Esophagus squamous epithelium (tissue), 4 donors: Measurements from ENCODE around the gene PLEKHA6.
"Not testable (repeated sequence)": the region's sequence is repeated elsewhere in the genome, so short reads cannot be mapped to it uniquely, and the experiment has no call there.

Experiments used
- CTCF ChIP-seq, 6 experiments: fragments of 450-650 bp in 4 of 6; fragments of 200-600 bp in 2 of 6; sonication (generic) in 2 of 6; IDR thresholded peaks; one replicate each; pipeline ENCODE4 v1.5.1; 2016 to 2019; ENCODE audit warnings: antibody characterized with exemption in 6 of 6, mild to moderate bottlenecking in 4 of 6, moderate library complexity in 4 of 6
- POLR2A ChIP-seq, 4 donors: fragments of 450-650 bp; IDR thresholded peaks; one replicate each; pipeline ENCODE4 v1.6.1; 2017; ENCODE audit warnings: antibody characterized with exemption in 4 of 4, mild to moderate bottlenecking in 4 of 4, moderate library complexity in 3 of 4

GRCh38 chr1:204237515-204237914 lies 122.2 kb downstream of the PLEKHA6 start:
- not testable (repeated sequence) for TF ChIP-seq CTCF, POLR2A (IDR thresholded peaks at IDR 0.05)
